ENCODE data around the gene TXNDC16.

Gene TXNDC16

GRCh38 chr14:52442602-52443001 is 109.7 kb downstream of the TXNDC16 start:
- DNase-seq: no peak

DNA sequence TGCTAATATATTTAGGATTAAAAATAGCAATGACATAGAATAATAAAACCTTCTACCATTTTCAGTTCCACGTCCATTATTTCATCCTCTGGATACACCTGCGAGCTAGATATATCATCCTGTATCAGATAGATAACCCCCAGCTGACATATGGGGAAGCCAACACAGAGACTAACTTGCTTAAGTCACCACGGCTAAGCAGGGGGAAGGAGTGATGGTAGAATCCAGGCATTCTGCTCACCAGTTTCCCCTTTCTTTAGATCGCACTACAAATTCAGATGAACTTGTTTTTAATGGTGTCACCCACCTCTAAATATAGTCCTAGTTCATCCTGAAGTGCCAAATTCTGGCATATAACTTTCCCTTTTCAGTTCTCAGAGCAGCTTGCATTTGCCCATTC is 110.1 kb downstream of the TXNDC16 start:
- DNase-seq: no peak

DNA sequence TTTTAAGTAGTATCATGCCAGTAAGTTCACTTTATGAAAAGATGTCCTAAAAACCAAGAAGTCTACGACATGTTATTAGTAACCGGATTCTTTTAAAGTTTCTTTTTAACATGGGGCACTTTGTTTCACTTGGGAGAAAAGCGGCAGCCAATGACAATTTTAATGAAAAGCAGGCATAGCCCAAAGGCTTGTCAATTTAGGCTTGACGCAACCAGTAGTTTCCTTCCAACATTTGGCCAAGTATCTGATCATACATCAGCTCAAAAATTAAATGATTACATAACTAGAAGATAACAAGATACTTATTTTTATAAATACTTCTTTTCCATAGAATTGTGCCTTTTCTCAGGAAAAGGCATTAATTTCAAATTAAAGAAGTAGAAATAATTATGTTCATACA is 112.8 kb downstream of the TXNDC16 start:
- no peak for DNase-seq

- DNase-seq: no peak
Observed at GRCh38 chr14:52434955-52435354, 117.3 kb downstream of the TXNDC16 start.

DNA sequence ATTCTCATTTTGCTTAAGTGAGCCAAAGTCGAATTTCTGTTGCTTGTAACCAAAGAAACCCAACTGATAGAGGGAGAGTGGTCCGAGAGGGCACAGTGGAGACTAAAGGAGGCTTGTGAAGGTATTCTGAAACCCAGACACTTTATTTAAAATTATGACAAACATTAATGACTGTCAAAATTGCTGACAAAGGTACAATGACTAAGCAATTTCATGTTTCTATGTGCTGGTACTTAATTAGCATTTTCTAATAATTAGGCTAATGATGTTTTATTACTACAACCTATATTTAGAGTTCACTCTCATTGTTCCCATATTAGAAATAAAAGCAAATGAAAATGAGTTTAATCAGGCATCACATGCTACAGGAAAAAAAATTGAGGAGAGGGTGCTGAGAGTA is 121.8 kb downstream of the TXNDC16 start:
- no peak for DNase-seq

DNA sequence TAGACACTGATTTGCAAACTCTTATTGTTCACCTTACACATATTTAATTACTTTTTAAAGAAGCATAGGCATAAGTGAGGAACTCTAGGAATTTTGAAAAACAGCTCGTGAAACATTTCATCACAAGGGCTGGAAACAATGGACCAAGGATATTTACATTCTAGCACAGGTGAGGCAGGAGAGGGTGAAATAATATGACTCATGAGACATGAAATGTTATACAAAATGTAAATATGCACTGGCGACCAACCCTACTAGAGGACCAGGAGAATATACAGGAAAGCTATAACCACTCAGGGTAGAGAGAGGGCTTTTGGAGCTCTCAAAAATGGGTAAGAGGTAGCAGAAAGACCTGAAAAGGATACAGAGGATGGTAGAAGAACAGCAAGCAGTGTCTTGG is 122.9 kb downstream of the TXNDC16 start:
- no peak for DNase-seq

- DNase-seq: no peak
Observed at GRCh38 chr14:52427460-52427859, 124.8 kb downstream of the TXNDC16 start.

DNA sequence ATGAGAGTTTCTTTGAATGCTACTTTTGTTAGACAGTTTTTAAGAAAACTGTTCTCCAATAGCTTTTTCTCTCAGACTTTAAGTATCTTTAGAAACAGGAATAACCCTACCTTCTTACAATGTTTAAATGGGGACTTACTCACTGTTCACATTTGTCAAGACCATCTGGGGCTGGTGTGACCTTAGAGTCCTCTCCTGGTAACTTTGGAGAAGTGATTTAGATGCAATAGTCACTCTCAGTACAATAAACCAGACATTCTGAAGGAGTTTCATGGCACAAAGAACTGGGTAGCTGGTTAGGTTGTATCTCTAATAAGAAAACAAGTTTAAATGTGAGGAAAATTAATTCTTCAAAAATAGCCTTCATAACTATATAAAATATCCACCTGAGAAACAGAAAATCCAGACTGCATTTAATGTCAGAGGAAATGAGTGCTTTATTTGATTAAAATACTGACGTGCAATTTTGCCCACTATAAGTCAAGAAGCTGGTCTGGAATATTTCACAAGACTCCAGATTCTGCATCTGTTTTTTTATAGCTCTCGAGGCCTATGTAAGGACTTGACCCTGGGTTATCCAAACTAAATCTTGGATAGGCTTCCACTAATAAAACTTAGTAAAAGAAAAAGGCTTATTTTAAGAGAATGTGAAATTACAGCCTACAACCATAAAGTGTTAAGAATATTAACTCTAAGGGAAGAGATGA is 129.5 kb downstream of the TXNDC16 start:
- DNase-seq: no peak

- DNase-seq: no peak
Observed at GRCh38 chr14:52417139-52417538, 135.2 kb downstream of the TXNDC16 start.

- DNase-seq: peak; percentile 67
Observed at GRCh38 chr14:52413729-52414408, 138.4 kb downstream of the TXNDC16 start.

DNA sequence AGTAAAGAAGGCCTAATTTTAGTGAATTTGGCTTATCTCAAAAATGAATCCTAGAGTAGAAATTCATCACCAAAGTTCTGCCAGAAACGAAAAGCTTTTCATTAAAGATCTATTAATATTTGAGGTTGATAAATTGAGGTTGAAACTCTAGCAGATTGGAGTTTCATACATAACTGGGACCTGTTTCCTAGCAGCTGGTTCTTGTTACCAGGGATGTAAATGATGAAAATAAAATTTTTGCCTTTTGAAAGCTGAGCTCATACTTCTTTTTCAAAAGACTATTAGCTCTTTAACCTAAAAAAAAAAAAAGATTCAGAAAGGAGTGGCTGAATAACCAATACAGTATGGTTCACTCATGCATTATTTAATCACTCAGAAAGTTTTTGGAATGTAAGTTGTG is 139.9 kb downstream of the TXNDC16 start:
- DNase-seq: no peak

GRCh38 chr14:52405314-52405713 is 147.0 kb downstream of the TXNDC16 start:
- no peak for DNase-seq

DNA sequence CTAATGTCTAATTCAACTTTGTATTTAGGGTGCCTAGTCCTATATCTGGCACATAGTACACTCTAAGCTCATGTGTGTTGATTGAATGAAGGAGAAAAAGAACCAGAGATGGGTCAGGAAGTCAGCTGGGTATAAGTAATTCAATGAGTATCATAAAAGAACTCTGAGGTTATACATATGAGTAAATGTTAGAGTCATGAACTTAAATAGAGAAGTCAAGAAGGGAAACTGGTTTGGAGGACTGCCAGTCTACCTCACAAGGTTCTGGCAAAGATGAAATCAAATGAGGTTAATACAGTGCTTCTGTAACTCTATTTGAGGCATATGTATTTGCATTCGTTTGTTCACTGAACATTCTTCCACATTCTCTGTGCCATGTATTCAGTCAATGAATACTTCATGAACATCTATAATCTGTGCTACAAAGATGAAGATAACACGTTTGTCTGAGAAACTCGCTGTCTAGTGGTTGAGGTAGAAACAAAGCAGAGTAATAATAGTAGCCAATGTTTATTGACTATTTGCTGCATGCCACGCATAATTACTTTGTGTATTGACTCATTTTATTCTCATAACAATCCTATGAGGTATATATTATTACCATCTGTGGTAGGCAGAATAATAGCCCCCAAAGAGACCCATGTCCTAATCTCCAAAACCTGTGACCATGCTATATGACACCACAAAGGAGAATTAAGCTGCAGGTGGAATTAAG is 149.3 kb downstream of the TXNDC16 start:
- peak; percentile 56 for DNase-seq

GRCh38 chr14:52400846-52401245 is 151.5 kb downstream of the TXNDC16 start:
- peak; percentile 32 for DNase-seq

- no peak for DNase-seq
Observed at GRCh38 chr14:52399921-52400595, 152.2 kb downstream of the TXNDC16 start.

GRCh38 chr14:52399104-52399503 is 153.2 kb downstream of the TXNDC16 start:
- DNase-seq: no peak

GRCh38 chr14:52397844-52398243 is 154.5 kb downstream of the TXNDC16 start:
- DNase-seq: no peak

DNA sequence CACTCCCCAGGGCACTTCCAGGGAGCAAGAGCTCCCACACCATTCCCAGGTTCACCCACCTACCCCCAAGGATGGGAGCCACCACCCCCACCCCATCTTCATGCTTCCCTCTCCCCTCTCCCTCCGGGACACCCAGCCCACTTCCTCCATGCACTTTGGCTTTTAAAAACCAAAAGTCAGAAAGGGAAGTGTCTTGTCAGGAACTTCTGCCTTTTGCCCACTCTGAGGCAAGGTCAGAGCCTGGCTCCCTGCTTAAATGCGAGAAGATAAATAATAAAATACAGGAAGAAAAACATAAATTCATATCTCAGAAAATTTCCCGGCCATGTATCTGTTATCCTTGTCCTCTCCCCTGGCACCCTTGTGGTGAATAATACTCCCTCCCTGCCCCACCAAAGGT is 156.6 kb downstream of the TXNDC16 start:
- no peak for DNase-seq

- DNase-seq: no peak
Observed at GRCh38 chr14:52391881-52392615, 160.3 kb downstream of the TXNDC16 start.
